IPS-18a (cell line): Measurements from ENCODE around the gene PHF1.
A peak's percentile ranks its signal among the peaks of the same experiment; 100 is the strongest.

Experiments used
- H3K27ac ChIP-seq: one replicate; pipeline ENCODE4 v1.5.1; 2013; ENCODE audit warnings: low read length
- H3K27me3 ChIP-seq: one replicate; pipeline ENCODE4 v1.6.1; 2013; ENCODE audit warnings: mild to moderate bottlenecking, low read length; ENCODE audit not compliant: control insufficient read depth, insufficient read depth
- H3K36me3 ChIP-seq: one replicate; pipeline ENCODE4 v1.6.1; 2013; ENCODE audit warnings: low read depth, low read length; ENCODE audit not compliant: control insufficient read depth
- H3K4me1 ChIP-seq: one replicate; pipeline ENCODE4 v1.6.1; 2013; ENCODE audit warnings: low read depth, low read length; ENCODE audit not compliant: control insufficient read depth
- H3K4me3 ChIP-seq: one replicate; pipeline ENCODE4 v1.5.1; 2013; ENCODE audit warnings: low read length
- H3K9ac ChIP-seq: one replicate; pipeline ENCODE4 v1.6.1; 2013; ENCODE audit warnings: mild to moderate bottlenecking, low read length, moderate library complexity
- H3K9me3 ChIP-seq: one replicate; pipeline ENCODE4 v1.6.1; 2013; ENCODE audit warnings: low read depth, low read length; ENCODE audit not compliant: control insufficient read depth

Gene PHF1

DNA sequence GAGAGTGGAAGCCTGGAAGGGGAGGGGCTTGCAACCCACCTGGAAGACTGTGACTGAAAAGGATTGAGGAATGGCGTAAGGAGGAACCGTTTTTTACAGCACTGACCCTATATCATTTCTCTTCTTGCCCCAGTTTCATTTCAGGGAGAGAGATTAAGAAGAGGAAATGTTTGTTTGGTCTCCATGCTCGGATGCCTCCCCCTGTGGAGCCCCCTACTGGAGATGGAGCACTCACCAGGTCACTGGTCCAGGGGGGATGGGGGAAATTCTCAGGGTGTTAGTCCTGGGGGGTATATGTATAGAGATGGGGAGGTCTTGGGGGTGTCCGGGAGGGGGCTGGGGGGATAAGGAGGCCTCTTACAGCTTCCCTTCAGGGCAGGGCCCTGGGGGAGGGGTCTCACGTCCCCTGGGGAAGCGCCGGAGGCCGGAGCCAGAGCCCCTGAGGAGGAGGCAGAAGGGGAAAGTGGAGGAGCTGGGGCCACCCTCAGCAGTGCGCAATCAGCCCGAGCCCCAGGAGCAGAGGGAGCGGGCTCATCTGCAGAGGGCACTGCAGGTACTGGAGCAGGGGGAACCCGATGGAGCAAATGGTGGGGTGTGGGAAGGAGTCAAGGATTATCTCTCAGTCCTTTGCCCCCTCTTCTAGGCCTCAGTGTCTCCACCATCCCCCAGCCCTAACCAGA, 3.9 kb downstream of the PHF1 start:
- no peak overlapping the region for H3K4me3 ChIP-seq
- no peaks in the 10 kb centered on the region for H3K9me3 ChIP-seq
- peaks cover 22% of the 10 kb centered on the region for H3K4me1 ChIP-seq
- no peak overlapping the region for H3K9ac ChIP-seq
- no peaks in the 10 kb centered on the region for H3K27me3 ChIP-seq
- H3K36me3 ChIP-seq: peaks cover 32% of the 10 kb centered on the region
- H3K27ac ChIP-seq: no peak overlapping the region

- no peaks in the 10 kb centered on the region for H3K9me3 ChIP-seq
- H3K9ac ChIP-seq: no peak overlapping the region
- H3K27ac ChIP-seq: no peak overlapping the region
- H3K4me1 ChIP-seq: peaks cover 23% of the 10 kb centered on the region
- peaks cover 32% of the 10 kb centered on the region for H3K36me3 ChIP-seq
- peak overlapping the region; percentile 92 for H3K4me3 ChIP-seq
- H3K27me3 ChIP-seq: no peaks in the 10 kb centered on the region
Observed at GRCh38 chr6:33415831-33416230, 5.0 kb downstream of the PHF1 start.

GRCh38 chr6:33416386-33417127, 5.7 kb downstream of the PHF1 start:
- H3K36me3 ChIP-seq: peaks cover 32% of the 10 kb centered on the region

GRCh38 chr6:33417128-33417902, 6.5 kb downstream of the PHF1 start:
- peaks cover 30% of the 10 kb centered on the region for H3K4me1 ChIP-seq
- peaks cover 31% of the 10 kb centered on the region for H3K36me3 ChIP-seq
- no peaks in the 10 kb centered on the region for H3K9me3 ChIP-seq
- H3K27ac ChIP-seq: peak overlapping the region; percentile 69
- no peaks in the 10 kb centered on the region for H3K27me3 ChIP-seq
- peak overlapping the region; percentile 92 for H3K4me3 ChIP-seq
- H3K9ac ChIP-seq: peak overlapping the region; percentile 90

More at GRCh38 chr6:33416386-33417127, 5.7 kb downstream of the PHF1 start:
- no peaks in the 10 kb centered on the region for H3K27me3 ChIP-seq
- peak overlapping the region; percentile 90 for H3K9ac ChIP-seq
- H3K27ac ChIP-seq: no peak overlapping the region
- H3K4me3 ChIP-seq: peak overlapping the region; percentile 92
- H3K4me1 ChIP-seq: peaks cover 30% of the 10 kb centered on the region
- no peaks in the 10 kb centered on the region for H3K9me3 ChIP-seq

- peak within 1 kb of the TSS; percentile 92 for H3K4me3 ChIP-seq
- H3K27ac ChIP-seq: peak within 1 kb of the TSS; percentile 78
- no peaks in the 10 kb centered on the region for H3K9me3 ChIP-seq
- peaks cover 30% of the 10 kb centered on the region for H3K4me1 ChIP-seq
- no peaks in the 10 kb centered on the region for H3K27me3 ChIP-seq
- peaks cover 28% of the 10 kb centered on the region for H3K36me3 ChIP-seq
- peak within 1 kb of the TSS; percentile 90 for H3K9ac ChIP-seq
Observed at GRCh38 chr6:33417903-33418689, 7.3 kb downstream of the PHF1 start, which contains the start of gene CUTA. CUTA (minus strand) TSS chr6:33418107; CDS start chr6:33418000, 107 bp downstream.

GRCh38 chr6:33418690-33419291, 8.0 kb downstream of the PHF1 start:
- H3K4me3 ChIP-seq: peak overlapping the region; percentile 92
- H3K27ac ChIP-seq: peak overlapping the region; percentile 78
- H3K4me1 ChIP-seq: peaks cover 30% of the 10 kb centered on the region
- H3K9me3 ChIP-seq: no peaks in the 10 kb centered on the region
- peak overlapping the region; percentile 58 for H3K9ac ChIP-seq
- peaks cover 26% of the 10 kb centered on the region for H3K36me3 ChIP-seq
- H3K27me3 ChIP-seq: no peaks in the 10 kb centered on the region

DNA sequence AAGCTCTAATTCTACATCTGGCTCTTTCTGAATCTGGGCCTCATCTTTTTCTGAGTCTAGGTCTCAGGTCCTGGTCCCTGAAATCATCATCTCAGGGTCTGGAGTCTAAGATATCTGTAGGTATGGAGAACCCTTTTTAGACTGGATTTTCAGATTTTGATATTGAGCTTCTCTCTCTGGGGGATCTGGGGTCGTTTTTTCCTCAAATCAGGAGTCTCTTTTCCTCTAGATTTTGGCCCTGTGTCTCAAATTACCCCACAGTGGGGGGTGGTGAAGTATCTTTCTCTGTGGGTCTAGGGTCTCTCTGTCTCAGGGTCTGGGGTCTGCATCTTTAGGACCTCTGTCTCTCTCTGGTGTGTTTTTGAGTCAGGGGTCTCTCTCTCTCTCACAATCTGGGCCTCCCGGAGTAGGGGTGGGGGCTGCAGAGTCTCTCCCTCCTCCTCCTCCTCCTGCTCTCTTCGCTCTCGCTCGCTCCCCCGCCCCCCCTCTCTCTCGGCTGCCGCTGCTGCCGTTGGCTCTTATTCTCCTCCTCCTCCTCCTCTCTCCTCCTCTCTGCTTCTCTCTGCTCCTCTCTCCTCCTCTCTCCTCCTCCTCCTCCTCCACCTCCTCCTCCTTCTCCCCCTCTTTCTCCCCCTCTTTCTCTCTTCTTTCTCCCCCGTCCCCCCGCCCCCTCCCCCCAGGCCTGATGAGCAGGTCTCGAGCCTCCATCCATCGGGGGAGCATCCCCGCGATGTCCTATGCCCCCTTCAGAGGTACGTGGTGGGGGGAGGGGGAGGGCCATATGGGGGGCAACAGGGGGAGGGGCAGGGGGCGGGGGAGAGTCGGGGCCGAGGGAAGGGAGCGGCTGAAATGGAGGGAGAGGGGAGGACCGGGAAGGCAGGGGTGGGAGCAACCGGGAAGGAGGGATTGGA, 9.0 kb downstream of the PHF1 start, which contains the start of gene SYNGAP1:
Gene SYNGAP1, plus strand, starts transcription at position 486 of the 911 bp plus-strand sequence. Its CDS starts 200 bp downstream, at position 686.
- Histone ChIP-seq H3K36me3 (peaks cover 27% of the 10 kb centered on the region), H3K27ac (peak within 1 kb of the TSS; percentile 60), H3K4me3 (peak within 1 kb of the TSS; percentile 92), H3K9ac (peak within 1 kb of the TSS; percentile 61), H3K9me3 (no peaks in the 10 kb centered on the region), H3K27me3 (no peaks in the 10 kb centered on the region), H3K4me1 (peaks cover 36% of the 10 kb centered on the region)

- H3K9me3 ChIP-seq: no peaks in the 10 kb centered on the region
- H3K27ac ChIP-seq: peak overlapping the region; percentile 55
- H3K4me3 ChIP-seq: peak overlapping the region; percentile 78
- peaks cover 38% of the 10 kb centered on the region for H3K4me1 ChIP-seq
- peaks cover 18% of the 10 kb centered on the region for H3K36me3 ChIP-seq
- no peaks in the 10 kb centered on the region for H3K27me3 ChIP-seq
- H3K9ac ChIP-seq: peak overlapping the region; percentile 61
Observed at GRCh38 chr6:33420491-33421343, 9.9 kb downstream of the PHF1 start.

DNA sequence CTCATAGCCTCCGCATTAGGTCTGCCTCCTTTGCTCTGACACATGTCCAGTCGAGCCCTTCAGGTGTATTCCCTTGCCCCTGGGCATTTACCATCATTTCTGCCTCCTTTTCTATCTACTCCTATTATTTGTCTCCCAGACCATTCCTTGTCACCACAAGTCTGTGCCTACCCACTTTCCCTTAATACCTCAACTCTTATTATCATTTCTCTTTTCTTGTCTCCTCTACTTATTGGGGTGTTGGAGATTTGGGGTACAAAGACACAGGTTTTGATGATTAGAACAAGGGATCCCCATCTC, 10.5 kb downstream of the PHF1 start:
- no peaks in the 10 kb centered on the region for H3K9me3 ChIP-seq
- H3K36me3 ChIP-seq: peaks cover 14% of the 10 kb centered on the region
- H3K4me1 ChIP-seq: peaks cover 38% of the 10 kb centered on the region
- no peaks in the 10 kb centered on the region for H3K27me3 ChIP-seq
- no peak overlapping the region for H3K9ac ChIP-seq
- peak overlapping the region; percentile 78 for H3K4me3 ChIP-seq
- no peak overlapping the region for H3K27ac ChIP-seq
